NCI-H2171 (cell line): ENCODE results near the gene ACLY.
"Not testable (repeated sequence)": the region's sequence is repeated elsewhere in the genome, so short reads cannot be mapped to it uniquely, and the experiment has no call there.

Experiments used
- DNase-seq: peaks from one replicate; lab custom pipeline; 2025; lab: John Stamatoyannopoulos, UW

ACLY gene

DNA sequence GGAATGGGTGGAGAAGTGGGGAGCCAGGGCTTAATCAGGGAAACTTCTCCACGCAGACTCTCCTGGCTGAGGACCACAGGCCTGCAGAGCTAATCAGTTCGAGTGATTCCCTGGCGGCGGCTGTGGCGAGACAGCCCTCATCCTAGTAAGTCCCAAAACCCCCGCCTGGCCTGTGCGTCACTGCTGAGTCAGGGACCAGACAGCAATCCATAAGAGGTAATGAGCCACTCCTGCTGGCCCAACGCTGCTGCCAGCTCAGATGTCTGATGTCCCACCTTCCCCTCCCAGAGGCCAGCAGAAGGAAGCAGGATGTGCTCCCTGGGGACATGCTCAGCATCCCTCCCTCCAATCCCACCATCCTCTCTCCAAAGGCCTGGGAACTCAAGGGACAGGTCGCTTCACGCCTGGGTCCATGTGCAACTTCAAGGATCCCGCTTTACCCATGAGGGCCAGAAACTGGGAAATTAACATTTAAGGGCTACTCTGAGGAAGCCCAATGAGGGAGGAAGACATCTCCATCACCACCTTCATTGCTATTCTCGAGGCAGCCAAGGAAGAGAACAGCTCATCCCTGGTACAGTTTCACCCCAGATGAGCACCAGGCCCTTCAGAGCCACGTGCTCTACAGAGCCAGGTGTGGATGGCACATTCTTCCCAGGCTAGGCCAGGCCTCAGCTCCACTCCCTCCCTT lies 7.9 kb downstream of the ACLY start:
- DNase-seq, result no peak

DNA sequence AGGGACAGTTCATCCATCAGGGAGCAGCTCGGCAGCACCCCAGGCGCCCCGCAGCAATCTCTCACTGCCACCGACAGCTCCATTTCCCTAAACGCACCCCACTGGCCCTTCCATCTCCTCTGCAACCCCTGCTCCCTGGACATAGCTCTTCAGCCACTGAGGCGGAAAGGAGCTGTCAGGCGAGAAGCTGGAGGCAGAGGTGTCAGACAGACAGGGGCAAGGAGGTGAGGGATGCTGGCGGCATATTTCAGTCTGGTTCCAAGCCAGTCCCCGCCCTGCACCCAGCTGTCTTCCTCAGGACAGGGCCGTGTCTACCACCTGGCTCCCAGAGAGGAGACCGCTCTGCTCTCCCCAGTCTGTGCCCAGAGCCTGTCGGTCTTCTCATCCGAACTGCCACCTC lies 9.7 kb downstream of the ACLY start:
- no peak for DNase-seq

DNA sequence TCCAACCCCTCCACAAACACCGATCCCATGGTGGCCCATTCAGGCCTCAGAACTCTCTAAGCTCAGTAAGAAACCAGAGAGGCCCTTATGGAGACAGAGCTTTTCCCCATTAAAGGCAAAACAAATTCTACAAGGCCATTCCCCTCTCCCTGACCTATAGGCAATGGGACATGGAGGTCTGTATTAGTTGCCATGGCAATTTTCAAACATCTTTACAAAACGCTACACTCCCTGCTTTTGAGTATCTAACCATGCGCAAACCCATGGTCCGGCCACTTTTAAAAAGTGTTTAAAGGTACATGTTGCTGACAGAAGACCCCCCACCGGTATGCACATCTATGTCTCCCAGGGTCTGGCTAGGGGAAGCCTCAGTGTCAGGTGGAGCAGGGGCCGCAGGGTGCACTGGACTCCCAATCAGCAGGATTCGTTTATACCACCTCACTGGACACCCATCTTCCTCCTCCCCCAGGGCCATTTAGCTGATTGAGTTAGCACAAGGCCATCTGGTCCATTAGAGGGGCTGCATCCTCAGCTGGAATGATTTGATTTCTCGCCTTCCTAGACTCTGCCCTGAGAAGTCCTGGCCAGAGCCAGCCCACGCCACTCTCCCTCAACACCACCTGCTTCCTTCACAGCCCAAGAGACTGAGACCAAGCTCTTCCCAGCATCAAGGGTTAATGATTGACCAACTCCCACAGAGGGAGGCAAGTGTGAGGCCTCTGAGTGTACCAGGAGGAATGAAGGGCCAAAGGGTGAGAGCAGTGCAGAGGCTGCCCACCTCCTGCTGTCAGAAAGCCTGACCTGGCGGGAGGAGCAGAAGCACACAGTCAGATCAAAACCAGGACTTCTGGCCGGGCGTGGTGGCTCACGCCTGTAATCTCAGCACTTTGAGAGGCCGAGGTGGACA lies 10.9 kb downstream of the ACLY start:
- DNase-seq, result no peak

DNA sequence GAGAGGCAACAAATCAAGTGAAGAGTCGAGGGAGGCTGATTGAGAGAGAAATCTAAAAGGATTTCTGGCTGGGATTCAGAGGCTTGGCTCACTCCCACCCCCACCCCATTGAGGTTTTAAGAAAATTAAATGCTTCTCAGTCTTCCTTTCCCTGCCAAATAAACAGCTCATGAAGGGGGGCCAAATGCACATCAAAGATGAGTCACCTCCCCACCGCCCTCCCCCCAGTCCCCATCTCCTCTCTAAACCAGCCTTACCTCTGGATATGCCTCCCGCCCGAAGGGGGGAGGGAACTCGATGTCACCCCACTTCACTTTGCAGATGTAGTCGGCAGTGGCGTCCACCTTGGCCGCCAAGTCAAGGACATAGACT lies 11.6 kb downstream of the ACLY start:
- no peak for DNase-seq

DNA sequence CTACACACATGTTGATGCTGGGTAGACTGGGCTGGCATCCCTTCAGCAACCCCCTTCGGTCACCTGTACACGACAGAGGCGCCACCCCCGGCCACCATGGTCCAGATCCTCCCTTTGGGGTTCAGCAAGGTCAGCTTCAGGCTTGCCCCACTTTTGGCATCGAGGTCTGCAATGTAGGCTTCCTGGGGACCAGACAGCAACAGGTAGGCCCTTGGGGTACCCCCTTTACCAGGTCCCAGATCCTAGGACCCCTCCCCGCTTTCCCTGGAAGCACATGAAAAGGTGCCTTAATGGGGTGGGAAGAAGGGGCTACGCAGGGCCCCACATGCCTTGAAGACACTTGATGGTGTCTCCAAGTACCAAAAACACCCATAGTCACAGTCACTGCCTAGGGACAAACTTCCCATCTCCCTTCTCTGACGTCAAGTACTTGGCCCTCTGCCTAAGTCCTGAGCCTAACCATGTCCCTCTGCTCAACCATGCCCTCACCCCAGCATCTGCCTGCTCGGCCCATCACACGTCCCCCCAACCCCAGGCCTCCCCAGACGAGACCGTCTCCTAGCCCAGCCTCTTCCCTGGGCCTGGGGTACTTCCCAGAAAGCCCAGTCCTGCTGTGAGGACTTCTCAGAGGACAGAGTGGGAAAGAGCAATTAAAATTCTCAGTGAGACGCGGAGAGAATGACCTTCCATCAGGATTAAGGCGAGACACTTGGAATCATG lies 12.1 kb downstream of the ACLY start:
- DNase-seq, result no peak

DNA sequence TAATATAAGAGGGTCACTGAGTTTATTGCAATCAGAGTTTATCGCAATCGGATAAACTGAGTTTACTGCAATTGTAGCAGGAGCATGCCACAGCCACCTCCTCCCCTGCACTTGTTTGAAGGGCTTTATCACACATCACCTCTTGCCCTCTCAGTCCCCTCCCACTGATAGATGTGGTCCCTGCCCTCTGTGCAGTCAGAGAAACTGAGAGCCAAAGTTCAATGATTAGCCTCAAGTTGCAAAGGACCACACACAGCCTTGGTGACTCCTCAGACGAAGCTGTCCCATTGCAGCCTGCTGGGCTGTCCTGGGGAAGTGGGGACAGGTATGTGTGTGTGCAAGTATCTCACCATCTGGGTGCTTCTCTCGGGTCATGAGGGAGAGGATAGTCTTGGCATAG lies 13.6 kb downstream of the ACLY start:
- no peak for DNase-seq

DNA sequence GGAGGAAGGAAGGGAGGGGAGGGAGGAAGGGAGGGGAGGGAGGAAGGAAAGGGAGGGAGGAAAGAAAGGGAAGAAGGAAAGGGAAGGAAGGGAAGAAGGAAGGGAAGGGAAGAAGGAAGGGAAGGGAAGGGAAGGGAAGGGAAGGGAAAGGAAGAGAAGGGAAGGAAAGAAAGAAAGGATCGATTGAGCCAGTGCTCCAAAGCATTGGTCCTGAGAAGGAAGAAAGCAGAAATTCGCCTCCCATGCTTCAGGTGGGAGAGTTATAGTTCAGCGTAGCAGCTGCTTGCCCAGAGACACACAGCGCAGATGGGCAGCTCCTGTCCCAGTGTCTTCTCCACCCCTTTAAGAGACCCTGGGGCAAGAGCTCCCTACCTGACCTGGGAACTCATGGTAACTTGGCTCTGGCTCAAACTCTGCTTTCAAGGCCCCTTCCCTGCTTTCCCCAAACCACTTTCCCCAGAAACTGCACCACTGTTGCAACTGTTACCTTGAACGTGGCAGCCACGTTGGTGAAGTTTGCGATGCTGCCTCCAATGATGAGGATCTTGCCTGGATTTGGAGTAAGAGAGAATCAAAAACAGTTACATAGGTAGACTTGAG lies 14.4 kb downstream of the ACLY start:
- DNase-seq, result no peak

DNA sequence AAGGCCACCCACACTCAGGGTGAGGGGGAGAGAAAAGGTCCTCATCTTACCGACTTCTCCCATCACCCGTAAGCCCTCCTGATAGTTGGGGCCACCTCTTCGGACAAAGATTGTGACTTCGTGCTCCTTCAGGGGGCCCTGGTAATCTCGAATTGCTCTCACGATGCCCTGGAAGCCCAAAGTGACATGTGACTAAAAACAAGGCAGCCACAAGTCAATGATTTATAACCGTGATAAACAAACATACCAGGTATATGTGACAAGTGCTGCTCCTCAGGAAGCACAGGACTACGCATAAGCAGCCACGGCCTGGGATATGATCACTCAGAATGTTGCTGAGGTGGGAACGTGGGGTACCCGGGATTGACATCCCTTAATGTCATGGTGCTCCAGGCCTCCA lies 17.1 kb downstream of the ACLY start:
- DNase-seq, result no peak

DNA sequence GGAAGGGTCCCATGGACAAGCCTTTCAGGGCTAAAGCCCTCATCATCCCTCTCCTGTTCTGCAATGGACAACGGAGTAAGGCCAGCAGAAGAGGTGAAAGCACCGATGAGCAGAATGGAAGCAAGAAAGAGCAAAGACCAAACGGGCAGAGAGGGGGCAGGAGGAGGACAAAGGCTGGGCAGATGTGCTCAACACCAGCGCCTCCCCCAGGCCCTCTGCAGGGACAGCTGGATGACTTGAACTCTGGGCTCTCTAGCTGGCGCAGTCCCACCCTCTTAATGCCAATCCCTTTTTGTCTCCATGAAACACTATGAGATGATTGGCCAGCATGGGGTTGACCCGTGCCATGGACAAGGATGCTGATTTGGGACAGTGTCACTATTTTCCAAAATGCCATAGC lies 22.0 kb downstream of the ACLY start:
- DNase-seq, result no peak

DNA sequence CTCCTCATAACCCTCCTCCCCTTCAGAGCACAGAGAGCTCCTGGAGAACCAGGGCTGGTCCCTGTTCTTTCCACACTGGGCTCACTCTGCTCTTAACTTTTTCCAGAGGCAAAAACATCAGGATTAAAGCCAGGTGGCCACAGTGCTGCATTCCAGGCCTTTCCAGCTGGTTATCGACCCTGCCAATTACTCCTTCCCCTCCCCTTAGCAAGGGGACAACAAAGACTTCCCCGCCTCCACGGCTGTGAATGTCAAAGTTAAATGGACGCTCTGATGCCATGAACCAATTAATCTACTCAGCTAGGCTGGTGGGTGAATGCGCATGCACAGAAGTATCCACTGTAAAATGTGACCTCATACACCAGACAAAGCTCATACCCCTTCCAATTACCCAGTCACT lies 23.1 kb downstream of the ACLY start:
- no peak for DNase-seq

DNA sequence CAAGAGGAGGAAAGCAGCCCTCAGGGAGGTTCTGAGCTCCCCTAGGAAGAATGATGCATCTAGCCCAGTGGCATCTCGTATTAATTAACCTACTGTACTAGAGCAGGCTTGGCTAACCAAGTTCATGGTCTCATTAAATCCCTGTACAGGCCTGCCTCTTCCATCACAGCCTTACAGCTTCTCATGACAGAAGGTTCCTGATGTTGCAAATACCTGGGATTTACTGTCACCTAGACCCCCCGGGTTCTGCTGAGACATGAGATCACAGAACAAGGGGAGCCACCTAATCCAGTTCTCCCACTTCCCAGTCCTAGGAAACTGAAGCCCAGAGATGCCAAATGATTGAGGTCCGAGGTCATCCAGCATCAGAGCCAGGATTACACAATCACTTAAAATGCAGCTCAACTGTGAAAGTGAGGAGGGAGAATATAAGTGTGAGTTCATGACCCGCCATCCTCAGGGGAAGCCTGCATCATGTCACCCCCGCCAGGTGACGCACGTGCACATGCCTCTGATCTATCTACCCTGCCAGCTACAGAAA lies 23.9 kb downstream of the ACLY start:
- no peak for DNase-seq

DNA sequence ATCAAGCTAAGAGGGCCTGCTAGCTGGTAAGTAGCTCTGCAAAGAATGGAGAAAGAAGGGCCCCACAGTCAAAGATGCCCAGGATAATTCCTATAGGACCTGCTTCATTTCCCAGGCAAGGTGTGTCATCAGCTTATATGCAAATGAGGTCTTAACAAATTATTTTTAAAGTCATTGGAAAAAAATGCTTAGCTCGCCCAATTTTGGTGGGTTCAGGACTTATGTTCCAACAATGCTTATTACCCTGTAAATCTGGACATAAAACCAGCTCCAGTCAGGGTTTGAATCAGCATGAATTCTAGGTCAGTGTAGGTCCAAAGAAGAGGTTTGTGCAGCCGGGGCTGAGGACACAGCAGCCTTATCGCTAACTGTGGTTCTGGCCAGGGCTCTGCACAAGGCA lies 25.4 kb downstream of the ACLY start:
- DNase-seq, result no peak

DNA sequence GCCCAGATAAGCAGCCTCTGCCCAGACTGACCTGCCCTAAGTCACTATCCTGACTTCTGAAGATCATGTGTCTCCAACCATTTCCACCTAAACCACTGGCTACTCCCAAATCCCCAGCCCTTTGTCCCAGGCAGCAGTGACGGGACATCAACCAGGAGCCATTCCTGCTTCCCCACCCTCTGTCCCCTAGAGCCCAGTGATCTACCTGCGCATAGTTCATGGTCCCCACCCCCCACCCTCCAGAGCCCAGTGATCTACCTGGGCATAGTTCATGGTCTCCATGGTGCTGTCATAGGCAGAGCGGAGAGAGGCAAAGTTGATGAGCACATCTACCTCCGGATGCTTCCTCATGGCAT lies 26.8 kb downstream of the ACLY start:
- DNase-seq, result no peak

DNA sequence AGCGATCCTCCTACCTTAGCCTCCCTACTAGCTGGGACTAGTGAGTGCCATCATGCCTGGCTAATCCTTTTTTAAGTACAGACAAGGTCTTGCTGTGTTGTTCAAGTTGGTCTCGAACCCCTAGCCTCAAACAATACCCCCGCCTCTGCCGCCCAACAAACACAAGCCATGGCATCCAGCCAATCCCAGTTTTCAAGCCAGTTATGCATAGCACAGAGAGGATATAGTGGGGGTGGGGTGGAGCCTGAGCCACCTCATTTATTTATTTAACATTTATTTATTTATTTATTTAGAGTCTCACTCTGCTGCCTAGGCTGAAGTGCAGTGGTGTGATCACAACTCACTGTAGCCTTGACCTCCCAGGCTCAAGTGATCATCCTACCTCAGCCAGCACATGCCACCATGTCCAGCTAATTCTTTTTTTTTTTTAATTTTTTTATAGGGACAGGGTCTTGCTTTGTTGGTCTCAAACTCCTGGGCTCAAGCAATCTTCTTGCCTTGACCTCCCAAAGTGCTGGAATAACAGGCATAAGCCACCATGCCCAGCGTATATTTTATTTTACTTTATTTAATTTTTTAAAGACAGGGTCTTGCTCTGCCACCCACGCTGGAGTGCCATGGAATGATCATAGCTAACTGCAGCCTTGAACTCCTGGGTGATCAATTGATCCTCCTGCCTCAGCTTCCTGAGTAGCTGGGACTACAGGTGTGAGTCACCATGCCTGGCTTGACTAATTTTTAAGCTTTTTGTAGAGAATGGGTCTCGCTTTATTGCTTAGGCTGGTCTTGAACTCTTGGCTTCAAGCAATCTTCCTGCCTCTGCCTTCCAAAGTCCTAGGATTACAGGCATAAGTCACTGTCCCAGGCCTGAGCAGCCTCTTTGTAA lies 27.4 kb downstream of the ACLY start:
- no peak for DNase-seq

DNA sequence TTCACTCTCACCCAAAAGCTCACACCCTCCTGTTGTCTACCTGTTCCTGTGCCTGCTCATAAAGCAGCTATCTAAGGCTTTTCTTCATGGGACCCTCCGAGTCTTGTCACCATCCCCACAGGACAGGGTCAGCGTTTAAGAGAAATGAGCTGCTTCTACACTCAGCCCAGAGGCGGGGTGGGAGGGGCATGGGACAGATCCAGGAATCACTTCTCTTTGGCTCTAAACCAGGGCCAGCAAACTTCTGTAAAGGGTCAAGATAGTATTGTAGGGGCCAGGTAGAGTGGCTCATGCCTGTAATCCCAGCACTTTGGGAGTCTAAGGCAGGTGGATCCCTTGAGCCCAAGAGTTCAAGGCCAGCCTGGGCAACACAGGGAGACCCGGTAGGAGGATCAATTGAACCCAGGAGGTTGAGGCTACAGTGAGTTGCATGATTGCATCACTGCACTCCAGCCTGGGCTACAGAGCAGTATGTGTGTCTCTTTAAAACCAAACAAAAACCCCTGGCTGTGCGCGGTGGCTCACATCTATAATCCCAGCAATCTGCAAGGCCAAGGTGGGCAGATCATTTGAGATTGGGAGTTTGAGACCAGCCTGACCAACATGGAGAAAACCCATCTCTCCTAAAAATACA lies 30.3 kb downstream of the ACLY start:
- DNase-seq, result no peak

DNA sequence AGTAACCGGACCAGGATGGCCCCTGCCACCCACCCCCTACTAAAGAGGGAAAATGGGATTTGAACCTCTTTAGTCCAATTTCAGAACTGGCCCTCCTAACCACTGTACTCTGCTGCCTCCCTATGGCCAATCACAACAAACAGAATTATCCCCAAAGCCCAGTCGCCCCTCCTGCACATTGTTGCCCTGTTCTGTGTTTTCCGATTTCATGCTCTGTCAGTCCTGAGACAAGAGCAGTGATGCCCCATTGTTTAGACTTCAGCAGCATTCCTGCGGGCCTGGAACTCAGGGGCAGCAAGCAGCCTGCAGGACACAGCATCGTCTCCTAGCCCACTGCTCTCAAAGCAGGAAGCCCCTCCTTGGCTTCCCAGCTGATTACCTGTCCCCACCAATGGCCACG lies 33.0 kb downstream of the ACLY start:
- DNase-seq, result no peak

DNA sequence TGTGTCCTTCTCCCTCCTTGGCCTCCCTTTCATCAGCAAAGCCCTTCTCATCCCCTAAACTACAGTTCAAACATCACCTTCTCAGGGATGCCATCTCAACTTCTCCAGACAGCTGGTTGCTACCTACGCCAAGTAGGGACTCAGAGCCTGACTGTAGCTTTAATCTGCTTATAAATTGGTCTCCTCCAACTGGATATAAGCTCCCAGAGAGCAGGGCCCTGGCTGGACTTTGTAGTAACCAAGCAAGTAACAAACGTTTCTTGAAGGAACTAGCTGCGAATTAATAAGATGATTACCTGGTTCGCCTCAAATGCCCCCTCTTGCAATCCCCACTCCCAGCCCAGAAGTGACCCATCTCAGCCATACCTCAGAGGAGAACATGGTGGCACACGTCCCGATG lies 36.0 kb downstream of the ACLY start:
- no peak for DNase-seq

DNA sequence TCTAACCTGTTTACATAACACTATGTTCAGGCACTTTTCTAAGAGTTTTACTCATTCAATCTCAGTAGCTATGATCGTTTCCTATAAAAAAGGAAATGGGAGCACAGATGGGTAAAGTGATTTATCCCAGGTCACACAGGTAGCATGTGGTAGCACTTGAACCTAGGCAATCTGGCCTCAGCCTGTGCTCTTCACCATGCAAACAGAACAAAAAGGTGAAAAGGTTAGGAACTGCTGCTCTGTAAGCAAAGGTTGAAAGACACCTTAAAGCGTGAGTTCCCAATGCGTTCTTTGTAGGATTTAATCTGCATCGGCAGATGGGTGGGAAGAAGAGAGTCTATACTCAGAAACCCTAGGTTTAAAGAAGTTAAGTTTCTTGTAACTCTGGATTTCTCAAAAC lies 38.6 kb downstream of the ACLY start:
- DNase-seq, result no peak

DNA sequence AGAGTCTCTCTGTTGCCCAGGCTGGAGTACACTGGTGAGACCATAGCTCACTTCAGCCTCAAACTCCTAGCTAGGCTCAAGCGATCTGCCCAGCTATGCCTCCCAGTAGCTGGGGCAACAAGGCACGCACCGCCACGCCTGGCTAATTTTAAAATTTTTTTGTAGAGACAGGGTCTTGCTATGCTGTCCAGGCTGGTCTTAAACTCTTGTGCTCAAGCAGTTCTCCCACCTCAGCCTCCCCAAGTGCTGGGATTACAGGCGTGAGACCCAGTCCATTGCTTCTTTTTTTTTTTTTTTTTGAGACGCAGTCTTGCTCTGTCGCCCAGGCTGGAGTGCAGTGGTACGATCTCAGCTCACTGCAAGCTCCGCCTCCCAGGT lies 44.5 kb downstream of the ACLY start:
- not testable (repeated sequence) for DNase-seq

DNA sequence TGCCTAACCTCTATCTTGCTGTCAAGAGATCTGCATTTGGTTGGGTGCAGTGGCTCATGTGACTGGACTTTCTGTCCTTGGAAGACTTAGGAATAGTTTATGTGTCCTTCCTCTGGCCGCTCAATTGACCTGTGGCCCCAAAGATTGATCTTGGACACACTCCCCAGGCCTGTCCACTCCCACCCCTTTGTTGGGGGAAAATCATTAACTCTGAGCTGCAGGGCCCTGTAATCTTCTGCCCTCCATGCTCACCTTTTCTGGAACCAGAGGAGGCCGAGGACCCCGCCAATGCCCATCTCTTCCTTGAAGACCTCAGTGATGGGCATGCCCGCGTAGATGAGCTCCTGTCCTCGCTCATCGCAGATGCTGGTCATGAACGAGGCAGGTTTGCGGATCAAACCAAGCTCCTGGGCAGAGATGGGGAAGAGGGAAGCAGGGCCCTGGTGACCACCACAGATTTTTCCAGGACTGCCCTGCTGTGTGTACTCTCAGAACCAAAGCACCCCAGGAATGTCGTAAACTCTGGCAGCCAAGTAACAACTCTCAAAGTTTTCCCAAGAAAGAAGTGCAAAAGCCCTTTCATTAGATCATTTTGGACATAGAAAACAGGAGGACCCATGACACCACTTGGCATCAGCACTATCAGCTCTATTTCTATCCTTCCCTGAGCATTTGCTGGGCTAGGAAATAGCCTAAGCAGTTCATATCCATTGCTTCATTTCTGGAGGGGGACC lies 45.0 kb downstream of the ACLY start:
- DNase-seq, result no peak
